K562 (cell line): Measurements from ENCODE around the gene TECPR2. TPM values are rescaled to one million over a fixed set of nuclear protein-coding genes. Genes with fewer than 3 reads are reported as not detected.

Experiments used
- CBX2 ChIP-seq: fragments of 200-600 bp; sonication (generic); IDR thresholded peaks from one replicate; pipeline ENCODE4 v1.6.1; 2012; ENCODE audit warnings: mild to moderate bottlenecking, low read length, inconsistent platforms; ENCODE audit not compliant: insufficient read depth, poor library complexity, severe bottlenecking
- CREM ChIP-seq: IDR thresholded peaks from 2 replicates; pipeline ENCODE4 v1.6.1; 2014; ENCODE audit warnings: antibody characterized with exemption, low read depth
- KLF13 ChIP-seq: fragments of 450-650 bp; IDR thresholded peaks from 2 replicates; pipeline ENCODE4 v1.6.1; 2016; ENCODE audit warnings: missing genetic modification characterization, low read depth, mild to moderate bottlenecking, missing compliant biosample characterization, moderate library complexity, borderline replicate concordance
- MAZ ChIP-seq, 2 experiments: fragments of 450-650 bp in 1 of 2; sonication (generic) in 1 of 2; formaldehyde crosslinking; IDR thresholded peaks in 1 of 2; conservative IDR thresholded peaks in 1 of 2; 2 replicates each; pipeline versions ENCODE4 v1.4.0 to v1.5.0; 2020; ENCODE audit warnings: mild to moderate bottlenecking in 1 of 2, missing genetic modification reagents in 1 of 2
- NUFIP1 ChIP-seq: fragments of 450-650 bp; IDR thresholded peaks from 2 replicates; pipeline ENCODE4 v1.6.1; 2018; ENCODE audit not compliant: partially characterized antibody
- PML ChIP-seq: IDR thresholded peaks from 2 replicates; pipeline ENCODE4 v1.6.1; 2012; ENCODE audit warnings: low read length, inconsistent platforms
- TAF7 ChIP-seq: fragments of 450-650 bp; IDR thresholded peaks from 2 replicates; pipeline ENCODE4 v1.6.1; 2016; ENCODE audit warnings: missing genetic modification characterization, missing compliant biosample characterization
- ZNF830 ChIP-seq: fragments of 250-450 bp; sonication (Bioruptor Pico); IDR thresholded peaks from 2 replicates; pipeline ENCODE4 v1.5.0; 2021; ENCODE audit warnings: mild to moderate bottlenecking
- ZSCAN32 ChIP-seq: fragments of 450-650 bp; formaldehyde crosslinking; IDR thresholded peaks from 2 replicates; pipeline ENCODE4 v1.4.0; 2020; ENCODE audit warnings: mild to moderate bottlenecking, moderate library complexity
- polyA plus RNA-seq, 8 experiments: library from polyadenylated mRNA; depleted of rRNA in 4 of 8; stranded (reverse) in 5 of 8; unstranded in 3 of 8; fragments of >200 nt; fragmentation: Nextera tagmentation in 2 of 8; fragmentation: Illumina TruSeq in 1 of 8; extraction: Ambion mirVana in 2 of 8; extraction: Trizol in 1 of 8; gene quantifications; 2 replicates each; pipeline versions ENCODE4 v1.2.1 to v1.2.3, GENCODE V29; 2011 to 2014; ENCODE audit warnings: inconsistent platforms in 1 of 8, missing spikeins in 1 of 8
- total RNA-seq, 7 experiments: library from RNA; depleted of rRNA in 6 of 7; stranded (reverse); fragments of >200 nt in 6 of 7; fragmentation: Illumina TruSeq in 2 of 7; extraction: Trizol in 2 of 7; gene quantifications; 2 replicates each; pipeline versions ENCODE4 v1.2.1 to v1.2.3, GENCODE V29; 2011 to 2021; ENCODE audit warnings: low replicate concordance in 1 of 7
- TF ChIP-seq, protein P1 (sequence below): fragments of 200-800 bp; sonication (Bioruptor generic); IDR thresholded peaks from 2 replicates; pipeline ENCODE4 v1.6.1; 2017; ENCODE audit warnings: missing genetic modification characterization, missing compliant biosample characterization
- TF ChIP-seq, protein P2 (sequence below): sonication (generic); IDR thresholded peaks from 2 replicates; pipeline ENCODE4 v1.6.1; 2016
- TF ChIP-seq, protein P3 (sequence below): fragments of 250-450 bp; sonication (Bioruptor Pico); IDR thresholded peaks from 2 replicates; pipeline ENCODE4 v1.8.0; 2021; ENCODE audit warnings: mild to moderate bottlenecking, moderate library complexity
- TF ChIP-seq, protein P4 (sequence below), 3 experiments: IDR thresholded peaks in 2 of 3; conservative IDR thresholded peaks in 1 of 3; 2 replicates each; pipeline ENCODE4 v1.5.1; 2011 to 2012; ENCODE audit warnings: low read length in 3 of 3, mild to moderate bottlenecking in 3 of 3, control low read depth in 2 of 3, improper control_type of control experiment in 1 of 3, inconsistent platforms in 1 of 3, low read depth in 1 of 3, mixed read lengths in 1 of 3, moderate library complexity in 1 of 3; ENCODE audit not compliant: insufficient read depth in 2 of 3
- TF ChIP-seq, protein P5 (sequence below), 2 experiments: fragments of 450-650 bp; conservative IDR thresholded peaks; 2 replicates each; pipeline ENCODE4 v1.6.1; 2017; ENCODE audit warnings: mild to moderate bottlenecking in 2 of 2, moderate library complexity in 2 of 2
- TF ChIP-seq, protein P6 (sequence below): fragments of 450-650 bp; IDR thresholded peaks from 2 replicates; pipeline ENCODE4 v1.6.1; 2016; ENCODE audit warnings: borderline replicate concordance
- TF ChIP-seq, protein P7 (sequence below), 2 experiments: fragments of 450-650 bp in 1 of 2; sonication (generic) in 1 of 2; formaldehyde crosslinking in 1 of 2; IDR thresholded peaks in 1 of 2; conservative IDR thresholded peaks in 1 of 2; 2 replicates each; pipeline versions ENCODE4 v1.6.1 to v1.8.1; 2016 to 2023; ENCODE audit warnings: mild to moderate bottlenecking in 2 of 2, moderate library complexity in 2 of 2, inconsistent platforms in 1 of 2, missing genetic modification reagents in 1 of 2

TECPR2 gene
- total and polyA plus RNA-seq, 9 of the 15 experiments (the other 6 are each of a cell fraction or from before 2014, with no cell fraction given): 0.04 to 3.0 (median 0.83) TPM

DNA sequence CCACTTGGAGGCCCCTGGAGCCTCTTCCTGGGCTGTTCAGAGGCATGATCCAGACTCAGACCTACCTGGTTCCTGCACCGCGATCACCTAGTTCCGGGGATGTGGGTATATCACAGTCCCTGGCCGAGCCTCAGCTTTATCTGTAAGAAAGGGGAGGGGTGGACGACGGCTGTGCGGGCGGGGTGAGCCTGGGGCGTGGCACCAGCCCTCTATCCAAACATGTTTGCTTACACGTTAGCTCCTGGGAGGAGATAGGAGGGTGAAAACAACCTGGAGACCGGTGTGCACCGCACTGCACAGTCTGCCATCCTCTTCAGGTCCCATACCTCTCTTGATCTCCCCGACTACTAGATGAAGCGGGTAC is 145.7 kb downstream of the TECPR2 start (continued):
- TF ChIP-seq, protein P1, sequence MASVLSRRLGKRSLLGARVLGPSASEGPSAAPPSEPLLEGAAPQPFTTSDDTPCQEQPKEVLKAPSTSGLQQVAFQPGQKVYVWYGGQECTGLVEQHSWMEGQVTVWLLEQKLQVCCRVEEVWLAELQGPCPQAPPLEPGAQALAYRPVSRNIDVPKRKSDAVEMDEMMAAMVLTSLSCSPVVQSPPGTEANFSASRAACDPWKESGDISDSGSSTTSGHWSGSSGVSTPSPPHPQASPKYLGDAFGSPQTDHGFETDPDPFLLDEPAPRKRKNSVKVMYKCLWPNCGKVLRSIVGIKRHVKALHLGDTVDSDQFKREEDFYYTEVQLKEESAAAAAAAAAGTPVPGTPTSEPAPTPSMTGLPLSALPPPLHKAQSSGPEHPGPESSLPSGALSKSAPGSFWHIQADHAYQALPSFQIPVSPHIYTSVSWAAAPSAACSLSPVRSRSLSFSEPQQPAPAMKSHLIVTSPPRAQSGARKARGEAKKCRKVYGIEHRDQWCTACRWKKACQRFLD (CRISPR knock-in tag): no peak
- no peak for TF ChIP-seq TAF7 (tag)
- TF ChIP-seq ZSCAN32 (CRISPR knock-in tag): no peak
- peak; percentile 49; the same call in 1 of the 2 replicates for TF ChIP-seq CREM
- TF ChIP-seq MAZ (CRISPR knock-in tag; conservative IDR thresholded peaks at IDR 0.05 in 1 of 2, IDR thresholded peaks at IDR 0.05 in 1 of 2): peak in 1 of 2 experiments; percentile 27; a peak in 1 of 4 replicates
- TF ChIP-seq, protein P2, sequence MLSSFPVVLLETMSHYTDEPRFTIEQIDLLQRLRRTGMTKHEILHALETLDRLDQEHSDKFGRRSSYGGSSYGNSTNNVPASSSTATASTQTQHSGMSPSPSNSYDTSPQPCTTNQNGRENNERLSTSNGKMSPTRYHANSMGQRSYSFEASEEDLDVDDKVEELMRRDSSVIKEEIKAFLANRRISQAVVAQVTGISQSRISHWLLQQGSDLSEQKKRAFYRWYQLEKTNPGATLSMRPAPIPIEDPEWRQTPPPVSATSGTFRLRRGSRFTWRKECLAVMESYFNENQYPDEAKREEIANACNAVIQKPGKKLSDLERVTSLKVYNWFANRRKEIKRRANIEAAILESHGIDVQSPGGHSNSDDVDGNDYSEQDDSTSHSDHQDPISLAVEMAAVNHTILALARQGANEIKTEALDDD: no peak
- no peak for TF ChIP-seq PML
- TF ChIP-seq, protein P3, sequence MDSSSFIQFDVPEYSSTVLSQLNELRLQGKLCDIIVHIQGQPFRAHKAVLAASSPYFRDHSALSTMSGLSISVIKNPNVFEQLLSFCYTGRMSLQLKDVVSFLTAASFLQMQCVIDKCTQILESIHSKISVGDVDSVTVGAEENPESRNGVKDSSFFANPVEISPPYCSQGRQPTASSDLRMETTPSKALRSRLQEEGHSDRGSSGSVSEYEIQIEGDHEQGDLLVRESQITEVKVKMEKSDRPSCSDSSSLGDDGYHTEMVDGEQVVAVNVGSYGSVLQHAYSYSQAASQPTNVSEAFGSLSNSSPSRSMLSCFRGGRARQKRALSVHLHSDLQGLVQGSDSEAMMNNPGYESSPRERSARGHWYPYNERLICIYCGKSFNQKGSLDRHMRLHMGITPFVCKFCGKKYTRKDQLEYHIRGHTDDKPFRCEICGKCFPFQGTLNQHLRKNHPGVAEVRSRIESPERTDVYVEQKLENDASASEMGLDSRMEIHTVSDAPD: no peak
- TF ChIP-seq ZNF830: no peak
- TF ChIP-seq, protein P4, sequence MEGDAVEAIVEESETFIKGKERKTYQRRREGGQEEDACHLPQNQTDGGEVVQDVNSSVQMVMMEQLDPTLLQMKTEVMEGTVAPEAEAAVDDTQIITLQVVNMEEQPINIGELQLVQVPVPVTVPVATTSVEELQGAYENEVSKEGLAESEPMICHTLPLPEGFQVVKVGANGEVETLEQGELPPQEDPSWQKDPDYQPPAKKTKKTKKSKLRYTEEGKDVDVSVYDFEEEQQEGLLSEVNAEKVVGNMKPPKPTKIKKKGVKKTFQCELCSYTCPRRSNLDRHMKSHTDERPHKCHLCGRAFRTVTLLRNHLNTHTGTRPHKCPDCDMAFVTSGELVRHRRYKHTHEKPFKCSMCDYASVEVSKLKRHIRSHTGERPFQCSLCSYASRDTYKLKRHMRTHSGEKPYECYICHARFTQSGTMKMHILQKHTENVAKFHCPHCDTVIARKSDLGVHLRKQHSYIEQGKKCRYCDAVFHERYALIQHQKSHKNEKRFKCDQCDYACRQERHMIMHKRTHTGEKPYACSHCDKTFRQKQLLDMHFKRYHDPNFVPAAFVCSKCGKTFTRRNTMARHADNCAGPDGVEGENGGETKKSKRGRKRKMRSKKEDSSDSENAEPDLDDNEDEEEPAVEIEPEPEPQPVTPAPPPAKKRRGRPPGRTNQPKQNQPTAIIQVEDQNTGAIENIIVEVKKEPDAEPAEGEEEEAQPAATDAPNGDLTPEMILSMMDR (IDR thresholded peaks at IDR 0.05 in 2 of 3, conservative IDR thresholded peaks at IDR 0.05 in 1 of 3; ENCODE audit: insufficient read depth in 2 of 3, low read depth in 1 of 3, low read length in 3 of 3): no peak
- TF ChIP-seq KLF13 (tag): peak; percentile 51; the same call in 1 of the 2 replicates
- TF ChIP-seq, protein P5, sequence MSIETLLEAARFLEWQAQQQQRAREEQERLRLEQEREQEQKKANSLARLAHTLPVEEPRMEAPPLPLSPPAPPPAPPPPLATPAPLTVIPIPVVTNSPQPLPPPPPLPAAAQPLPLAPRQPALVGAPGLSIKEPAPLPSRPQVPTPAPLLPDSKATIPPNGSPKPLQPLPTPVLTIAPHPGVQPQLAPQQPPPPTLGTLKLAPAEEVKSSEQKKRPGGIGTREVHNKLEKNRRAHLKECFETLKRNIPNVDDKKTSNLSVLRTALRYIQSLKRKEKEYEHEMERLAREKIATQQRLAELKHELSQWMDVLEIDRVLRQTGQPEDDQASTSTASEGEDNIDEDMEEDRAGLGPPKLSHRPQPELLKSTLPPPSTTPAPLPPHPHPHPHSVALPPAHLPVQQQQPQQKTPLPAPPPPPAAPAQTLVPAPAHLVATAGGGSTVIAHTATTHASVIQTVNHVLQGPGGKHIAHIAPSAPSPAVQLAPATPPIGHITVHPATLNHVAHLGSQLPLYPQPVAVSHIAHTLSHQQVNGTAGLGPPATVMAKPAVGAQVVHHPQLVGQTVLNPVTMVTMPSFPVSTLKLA (conservative IDR thresholded peaks at IDR 0.05): peak in 1 of 2 experiments; percentile 64; a peak in 2 of 4 replicates
- no peak for TF ChIP-seq NUFIP1
- TF ChIP-seq, protein P6, sequence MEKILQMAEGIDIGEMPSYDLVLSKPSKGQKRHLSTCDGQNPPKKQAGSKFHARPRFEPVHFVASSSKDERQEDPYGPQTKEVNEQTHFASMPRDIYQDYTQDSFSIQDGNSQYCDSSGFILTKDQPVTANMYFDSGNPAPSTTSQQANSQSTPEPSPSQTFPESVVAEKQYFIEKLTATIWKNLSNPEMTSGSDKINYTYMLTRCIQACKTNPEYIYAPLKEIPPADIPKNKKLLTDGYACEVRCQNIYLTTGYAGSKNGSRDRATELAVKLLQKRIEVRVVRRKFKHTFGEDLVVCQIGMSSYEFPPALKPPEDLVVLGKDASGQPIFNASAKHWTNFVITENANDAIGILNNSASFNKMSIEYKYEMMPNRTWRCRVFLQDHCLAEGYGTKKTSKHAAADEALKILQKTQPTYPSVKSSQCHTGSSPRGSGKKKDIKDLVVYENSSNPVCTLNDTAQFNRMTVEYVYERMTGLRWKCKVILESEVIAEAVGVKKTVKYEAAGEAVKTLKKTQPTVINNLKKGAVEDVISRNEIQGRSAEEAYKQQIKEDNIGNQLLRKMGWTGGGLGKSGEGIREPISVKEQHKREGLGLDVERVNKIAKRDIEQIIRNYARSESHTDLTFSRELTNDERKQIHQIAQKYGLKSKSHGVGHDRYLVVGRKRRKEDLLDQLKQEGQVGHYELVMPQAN: no peak
- TF ChIP-seq, protein P7, sequence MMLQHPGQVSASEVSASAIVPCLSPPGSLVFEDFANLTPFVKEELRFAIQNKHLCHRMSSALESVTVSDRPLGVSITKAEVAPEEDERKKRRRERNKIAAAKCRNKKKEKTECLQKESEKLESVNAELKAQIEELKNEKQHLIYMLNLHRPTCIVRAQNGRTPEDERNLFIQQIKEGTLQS (IDR thresholded peaks at IDR 0.05): no peak
- TF ChIP-seq, protein P7 (CRISPR knock-in tag; conservative IDR thresholded peaks at IDR 0.05): no peak
- TF ChIP-seq CBX2: no peak
